Trophoblast cell (in vitro differentiated cells and primary cell): ENCODE data around the gene CDK13.
A peak's percentile ranks its signal among the peaks of the same experiment; 100 is the strongest.

Experiments used
- DNase-seq, 2 donors: peaks; one replicate each; pipeline ENCODE4 v3.0.0-alpha.2; 2016
- H2AFZ ChIP-seq: 2 replicates; pipeline ENCODE4 v1.6.1; 2013; ENCODE audit warnings: low read length, moderate library complexity, mild to moderate bottlenecking; ENCODE audit not compliant: insufficient read depth, poor library complexity
- H2AK5ac ChIP-seq: 2 replicates; pipeline ENCODE4 v1.6.1; 2013; ENCODE audit warnings: mild to moderate bottlenecking, low read length
- H2BK120ac ChIP-seq: 2 replicates; pipeline ENCODE4 v1.6.1; 2013; ENCODE audit warnings: low read length, mild to moderate bottlenecking, moderate library complexity; ENCODE audit not compliant: insufficient read depth, poor library complexity
- H2BK12ac ChIP-seq: 2 replicates; pipeline ENCODE4 v1.6.1; 2013; ENCODE audit warnings: mild to moderate bottlenecking, low read length, moderate library complexity
- H2BK5ac ChIP-seq: 2 replicates; pipeline ENCODE4 v1.6.1; 2013; ENCODE audit warnings: low read length, low read depth, moderate library complexity, mild to moderate bottlenecking; ENCODE audit not compliant: poor library complexity
- H3K14ac ChIP-seq: 2 replicates; pipeline ENCODE4 v1.6.1; 2013; ENCODE audit warnings: mild to moderate bottlenecking, low read length
- H3K18ac ChIP-seq: 2 replicates; pipeline ENCODE4 v1.6.1; 2013; ENCODE audit warnings: mild to moderate bottlenecking, low read length
- H3K23ac ChIP-seq: 2 replicates; pipeline ENCODE4 v1.6.1; 2013; ENCODE audit warnings: low read length
- H3K27ac ChIP-seq: 2 replicates; pipeline ENCODE4 v1.5.1; 2013; ENCODE audit warnings: low read depth, mild to moderate bottlenecking, inconsistent platforms, low read length, moderate library complexity
- H3K27me3 ChIP-seq: 2 replicates; pipeline ENCODE4 v1.6.1; 2013; ENCODE audit warnings: inconsistent platforms, mild to moderate bottlenecking, low read length, moderate library complexity; ENCODE audit not compliant: insufficient read depth
- H3K36me3 ChIP-seq, 2 experiments: 1 replicate in 1 of 2; 2 replicates in 1 of 2; pipeline ENCODE4 v1.6.1; 2013; ENCODE audit warnings: low read length in 2 of 2, mild to moderate bottlenecking in 2 of 2, moderate library complexity in 1 of 2; ENCODE audit not compliant: insufficient read depth in 2 of 2, control insufficient read depth in 1 of 2
- H3K4ac ChIP-seq: 2 replicates; pipeline ENCODE4 v1.6.1; 2013; ENCODE audit warnings: low read depth, mild to moderate bottlenecking, low read length, moderate library complexity
- H3K4me1 ChIP-seq, 2 experiments: 1 replicate in 1 of 2; 2 replicates in 1 of 2; pipeline ENCODE4 v1.6.1; 2013; ENCODE audit warnings: low read length in 2 of 2, mild to moderate bottlenecking in 2 of 2, moderate library complexity in 1 of 2; ENCODE audit not compliant: insufficient read depth in 2 of 2, control insufficient read depth in 1 of 2
- H3K4me2 ChIP-seq: 2 replicates; pipeline ENCODE4 v1.6.1; 2013; ENCODE audit warnings: inconsistent platforms, mild to moderate bottlenecking, low read length, moderate library complexity
- H3K4me3 ChIP-seq: 2 replicates; pipeline ENCODE4 v1.5.1; 2013; ENCODE audit warnings: mild to moderate bottlenecking, low read depth, low read length, inconsistent platforms
- H3K79me1 ChIP-seq: one replicate; pipeline ENCODE4 v1.6.1; 2013; ENCODE audit warnings: low read length
- H3K79me2 ChIP-seq: 2 replicates; pipeline ENCODE4 v1.6.1; 2013; ENCODE audit warnings: low read length, mild to moderate bottlenecking; ENCODE audit not compliant: control insufficient read depth, insufficient read depth, poor library complexity
- H3K9ac ChIP-seq: 2 replicates; pipeline ENCODE4 v1.6.1; 2013; ENCODE audit warnings: mild to moderate bottlenecking, low read length
- H3K9me3 ChIP-seq: 2 replicates; pipeline ENCODE4 v1.6.1; 2013; ENCODE audit warnings: low read depth, mild to moderate bottlenecking, control low read depth, inconsistent platforms, low read length; ENCODE audit not compliant: insufficient read depth
- H4K12ac ChIP-seq: 2 replicates; pipeline ENCODE4 v1.6.1; 2013; ENCODE audit warnings: low read depth, mild to moderate bottlenecking, low read length, moderate library complexity
- H4K8ac ChIP-seq: 2 replicates; pipeline ENCODE4 v1.6.1; 2013; ENCODE audit warnings: low read depth, mild to moderate bottlenecking, low read length, moderate library complexity
- H4K91ac ChIP-seq: one replicate; pipeline ENCODE4 v1.6.1; 2013; ENCODE audit warnings: low read depth, mild to moderate bottlenecking, low read length, moderate library complexity
- WGBS: extraction: QIAGEN DNeasy Blood & Tissue Kit; methylation state at CpG from one replicate; pipeline ENCODE4 v1.1.7; 2013; ENCODE audit warnings: missing lambda C conversion rate; ENCODE audit not compliant: insufficient read length, insufficient coverage; ENCODE audit errors: extremely low coverage; 5-methylcytosine and 5-hydroxymethylcytosine counted together

The CDK13 gene

GRCh38 chr7:39937366-39938153 lies 12.5 kb upstream of the CDK13 start:
- Histone ChIP-seq H2BK12ac (no peak overlapping the region), H3K79me1 (no peaks in the 10 kb centered on the region), H3K23ac (no peak overlapping the region), H3K18ac (no peak overlapping the region), H3K4me1 (no peaks in the 10 kb centered on the region), H3K79me2 (no peaks in the 10 kb centered on the region), H3K4ac (no peak overlapping the region), H2AK5ac (no peak overlapping the region), H3K9me3 (no peaks in the 10 kb centered on the region), H3K14ac (no peak overlapping the region), H3K36me3 (no peaks in the 10 kb centered on the region), H4K12ac (no peak overlapping the region), H4K8ac (no peak overlapping the region), H4K91ac (no peak overlapping the region), H3K27me3 (no peaks in the 10 kb centered on the region), H2BK5ac (no peak overlapping the region), H3K4me2 (no peak overlapping the region), H3K27ac (no peak overlapping the region), H2BK120ac (no peak overlapping the region), H2AFZ (no peak overlapping the region), H3K9ac (no peak overlapping the region), H3K4me3 (no peak overlapping the region)
- no CpG with 5 or more reads among the region's 2 CpGs for WGBS
- DNase-seq = no peak

DNA sequence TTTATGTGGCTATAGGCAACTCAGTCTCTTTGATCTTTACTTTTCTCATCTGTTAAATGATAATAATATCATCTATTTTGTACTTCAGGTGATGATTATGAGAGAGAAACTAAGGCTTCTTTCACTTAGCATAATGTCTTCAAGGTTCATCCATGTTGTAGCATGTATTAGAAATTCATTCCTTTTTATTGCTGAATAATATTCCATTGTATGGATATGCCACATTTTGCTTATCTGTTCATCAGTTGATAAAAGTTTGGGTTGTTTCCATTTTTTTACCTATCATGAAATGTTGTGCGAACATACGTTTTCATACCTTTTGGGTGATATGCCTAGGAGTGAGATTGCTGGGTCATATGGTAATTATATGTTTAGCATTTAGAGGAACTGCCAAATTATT lies 7.2 kb upstream of the CDK13 start:
- Histone ChIP-seq H3K4me2 (no peak overlapping the region), H3K79me2 (no peaks in the 10 kb centered on the region), H3K9ac (no peak overlapping the region), H3K36me3 (no peaks in the 10 kb centered on the region), H3K14ac (no peak overlapping the region), H4K91ac (no peak overlapping the region), H3K27ac (no peak overlapping the region), H2AFZ (no peak overlapping the region), H3K4me1 (no peaks in the 10 kb centered on the region), H3K9me3 (no peaks in the 10 kb centered on the region), H2BK5ac (no peak overlapping the region), H4K8ac (no peak overlapping the region), H3K79me1 (no peaks in the 10 kb centered on the region), H3K27me3 (no peaks in the 10 kb centered on the region), H3K4ac (no peak overlapping the region), H4K12ac (no peak overlapping the region), H3K18ac (no peak overlapping the region), H2BK120ac (no peak overlapping the region), H3K4me3 (no peak overlapping the region), H2BK12ac (no peak overlapping the region), H3K23ac (no peak overlapping the region), H2AK5ac (no peak overlapping the region)
- WGBS = no CpG with 5 or more reads among the region's 2 CpGs
- DNase-seq = no peak

- no peak overlapping the region for H3K14ac ChIP-seq
- H3K4me1 ChIP-seq = peaks cover 0 to 3% of the 10 kb centered on the region in 2 experiments
- H3K9me3 ChIP-seq = no peaks in the 10 kb centered on the region
- H2AK5ac ChIP-seq = no peak overlapping the region
- H3K9ac ChIP-seq = no peak overlapping the region
- H3K79me1 ChIP-seq = peaks cover 24% of the 10 kb centered on the region
- no peak overlapping the region for H2BK12ac ChIP-seq
- no peaks in the 10 kb centered on the region for H3K36me3 ChIP-seq
- H3K4ac ChIP-seq = no peak overlapping the region
- H4K12ac ChIP-seq = no peak overlapping the region
- WGBS = no CpG with 5 or more reads among the region's 9 CpGs
- H2BK120ac ChIP-seq = no peak overlapping the region
- H3K23ac ChIP-seq = no peak overlapping the region
- no peak for DNase-seq
- H3K79me2 ChIP-seq = peaks cover 20% of the 10 kb centered on the region
- no peaks in the 10 kb centered on the region for H3K27me3 ChIP-seq
- H3K4me3 ChIP-seq = no peak overlapping the region
- no peak overlapping the region for H3K18ac ChIP-seq
- H4K91ac ChIP-seq = no peak overlapping the region
- H2AFZ ChIP-seq = no peak overlapping the region
- no peak overlapping the region for H4K8ac ChIP-seq
- no peak overlapping the region for H3K4me2 ChIP-seq
- no peak overlapping the region for H3K27ac ChIP-seq
- no peak overlapping the region for H2BK5ac ChIP-seq
These were observed 3.4 kb upstream of the CDK13 start for GRCh38 chr7:39946693-39947092.

DNA sequence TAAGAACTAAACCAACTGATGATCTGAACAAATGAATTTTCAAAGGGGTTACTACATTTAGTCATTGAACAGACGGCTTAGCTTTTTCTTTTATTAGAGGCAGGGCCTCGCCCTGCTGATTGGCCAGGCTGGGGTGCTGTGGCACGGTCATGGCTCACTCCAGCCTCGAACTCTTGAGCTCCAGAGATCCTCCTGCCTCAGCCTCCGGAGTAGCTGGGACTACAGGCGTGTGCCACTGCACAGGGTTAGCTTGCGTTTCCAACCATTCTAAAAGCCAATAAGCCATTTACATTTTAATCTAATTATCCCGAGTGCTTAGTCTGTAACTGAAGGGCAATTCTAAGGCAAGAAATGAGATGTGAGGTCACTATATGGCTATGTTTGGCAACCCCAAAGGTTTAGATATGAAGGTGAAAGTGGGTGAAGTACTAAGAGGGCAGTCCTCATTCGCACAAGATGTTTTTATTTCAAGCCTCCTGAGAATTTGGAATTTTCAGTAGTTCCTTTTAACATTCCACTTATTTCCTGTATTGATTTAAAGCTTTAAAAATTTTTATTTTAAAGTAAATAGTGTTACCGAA lies 1.6 kb upstream of the CDK13 start:
- no peak overlapping the region for H2BK12ac ChIP-seq
- no peak overlapping the region for H2AFZ ChIP-seq
- H3K9ac ChIP-seq = no peak overlapping the region
- no peak overlapping the region for H2AK5ac ChIP-seq
- H3K79me2 ChIP-seq = peaks cover 22% of the 10 kb centered on the region
- peaks cover 25% of the 10 kb centered on the region for H3K79me1 ChIP-seq
- H4K91ac ChIP-seq = no peak overlapping the region
- H3K4me1 ChIP-seq = peaks cover 0 to 3% of the 10 kb centered on the region in 2 experiments
- peak overlapping the region; percentile 42 for H4K8ac ChIP-seq
- peak overlapping the region; percentile 96 for H3K27ac ChIP-seq
- no CpG with 5 or more reads among the region's 10 CpGs for WGBS
- H3K4me2 ChIP-seq = peak overlapping the region; percentile 73
- H3K23ac ChIP-seq = no peak overlapping the region
- H3K4ac ChIP-seq = no peak overlapping the region
- H3K18ac ChIP-seq = no peak overlapping the region
- no peaks in the 10 kb centered on the region for H3K9me3 ChIP-seq
- H2BK120ac ChIP-seq = no peak overlapping the region
- peak overlapping the region; percentile 89 for H4K12ac ChIP-seq
- H3K27me3 ChIP-seq = no peaks in the 10 kb centered on the region
- no peak overlapping the region for H3K14ac ChIP-seq
- H2BK5ac ChIP-seq = no peak overlapping the region
- H3K36me3 ChIP-seq = no peaks in the 10 kb centered on the region
- no peak overlapping the region for H3K4me3 ChIP-seq
- DNase-seq = no peak
